K562 (cell line): ENCODE data around the gene SLC39A12. TPM values are rescaled to one million over a fixed set of nuclear protein-coding genes. Genes with fewer than 3 reads are reported as not detected.

Experiments
- ATAC-seq: fragments of 200-7000 bp; cut with Tn5 transposase; 3 replicates; pipeline ENCODE4 v1.9.1; 2020; ENCODE audit warnings: moderate library complexity
- BruUV-seq: library from RNA; stranded (reverse); fragments of 400-500 nt; replicated peaks from 2 replicates; lab custom pipeline; 2021; lab: Mats Ljungman, UMichigan
- CTCF ChIA-PET: fragments of 300-600 bp; formaldehyde crosslinking; extraction: SDS; loops from one replicate; lab custom pipeline; 2021; ENCODE audit warnings: low intra/inter-chr PET ratio; lab: Yijun Ruan, JAX
- POLR2A ChIA-PET: fragments of 300-600, 350-650 bp; sonication (Branson Sonifier 250); formaldehyde crosslinking; extraction: SDS; loops from one replicate; lab custom pipeline; 2021; ENCODE audit warnings: antibody characterized with exemption, inconsistent platforms; lab: Yijun Ruan, JAX
- DNase-seq, 4 experiments: peaks; one replicate each; pipeline versions ENCODE4 v3.0.0 to v3.0.0-alpha.2; 2011 to 2018; ENCODE audit warnings: low spot score in 3 of 4, mixed read lengths in 3 of 4; ENCODE audit errors: extremely low read depth in 1 of 4
- FAIRE-seq: peaks from 2 replicates; lab custom pipeline; 2011; peaks lifted over from hg19 to GRCh38; lab: Jason Lieb, UNC
- H2AFZ ChIP-seq: 2 replicates; pipeline ENCODE4 v1.6.0; 2011; ENCODE audit warnings: low read depth, low read length, control low read depth, inconsistent platforms
- H3K27ac ChIP-seq: fragments of 200-600 bp; 3 replicates; pipeline ENCODE4 v1.8.0; 2011; ENCODE audit warnings: low read depth, mild to moderate bottlenecking, control low read depth, inconsistent platforms, low read length, moderate library complexity, mixed read lengths; ENCODE audit errors: extremely low read depth
- H3K27me3 ChIP-seq, 2 experiments: fragments of 300-600 bp in 1 of 2; 2 replicates in 1 of 2; 3 replicates in 1 of 2; pipeline versions ENCODE4 v1.6.0 to v1.8.0; 2011; ENCODE audit warnings: inconsistent platforms in 2 of 2, low read length in 2 of 2, mild to moderate bottlenecking in 1 of 2, mixed read lengths in 1 of 2, moderate library complexity in 1 of 2; ENCODE audit not compliant: control insufficient read depth in 2 of 2, insufficient read depth in 2 of 2
- H3K36me3 ChIP-seq: fragments of 300-600 bp; 3 replicates; pipeline ENCODE4 v1.8.0; 2011; ENCODE audit warnings: mild to moderate bottlenecking, low read length, inconsistent platforms; ENCODE audit not compliant: control insufficient read depth, insufficient read depth
- H3K4me1 ChIP-seq, 2 experiments: fragments of 200-600 bp in 1 of 2; replicated peaks in 1 of 2; 2 replicates in 1 of 2; 3 replicates in 1 of 2; pipeline versions ENCODE4 v1.5.1 to v1.8.0; 2011; ENCODE audit warnings: inconsistent platforms in 2 of 2, low read length in 2 of 2, mild to moderate bottlenecking in 1 of 2, mixed read lengths in 1 of 2, moderate library complexity in 1 of 2; ENCODE audit not compliant: control insufficient read depth in 2 of 2, insufficient read depth in 2 of 2
- H3K4me2 ChIP-seq: 2 replicates; pipeline ENCODE4 v1.6.1; 2011; ENCODE audit warnings: low read length, control low read depth, inconsistent platforms, mixed read lengths; ENCODE audit not compliant: insufficient read depth
- H3K4me3 ChIP-seq: fragments of 200-600 bp; sonication (generic), shearing (Covaris generic); 2 replicates; pipeline ENCODE4 v1.5.1; 2016; ENCODE audit warnings: control low read depth, inconsistent platforms
- H3K79me2 ChIP-seq: fragments of 200-600 bp; 3 replicates; pipeline ENCODE4 v1.8.0; 2011; ENCODE audit warnings: low read length, inconsistent platforms; ENCODE audit not compliant: control insufficient read depth, insufficient read depth
- H3K9ac ChIP-seq, 2 experiments: 2 replicates each; pipeline versions ENCODE4 v1.6.0 to v1.6.1; 2011; ENCODE audit warnings: low read depth in 2 of 2, low read length in 2 of 2, control low read depth in 1 of 2, inconsistent platforms in 1 of 2, mild to moderate bottlenecking in 1 of 2, mixed read lengths in 1 of 2; ENCODE audit not compliant: insufficient read depth in 1 of 2
- H3K9me1 ChIP-seq: one replicate; pipeline ENCODE4 v1.6.0; 2011; ENCODE audit warnings: inconsistent platforms, mild to moderate bottlenecking, low read length, moderate library complexity; ENCODE audit not compliant: control insufficient read depth, insufficient read depth
- H3K9me3 ChIP-seq: replicated peaks from 2 replicates; pipeline ENCODE4 v1.5.1; 2011; ENCODE audit warnings: low read depth, low read length, inconsistent platforms; ENCODE audit not compliant: control insufficient read depth, insufficient read depth
- H4K20me1 ChIP-seq: replicated peaks from 2 replicates; pipeline ENCODE4 v1.6.1; 2011; ENCODE audit warnings: low read length, inconsistent platforms, mixed read lengths; ENCODE audit not compliant: control insufficient read depth, insufficient read depth
- CBX3 ChIP-seq, 2 experiments: IDR thresholded peaks; 1 replicate in 1 of 2; 2 replicates in 1 of 2; pipeline ENCODE4 v1.6.1; 2012; ENCODE audit warnings: inconsistent platforms in 2 of 2, low read length in 2 of 2, borderline replicate concordance in 1 of 2, control low read depth in 1 of 2
- HNRNPK ChIP-seq: fragments of 200-400 bp; formaldehyde crosslinking; IDR thresholded peaks from one replicate; pipeline ENCODE4 v1.6.1; 2018; ENCODE audit warnings: mild to moderate bottlenecking, low read depth, low read length; ENCODE audit not compliant: poor library complexity, severe bottlenecking
- SPI1 ChIP-seq: IDR thresholded peaks from 2 replicates; pipeline ENCODE4 v1.6.1; 2011; ENCODE audit warnings: low read depth, low read length, control low read depth, borderline replicate concordance
- TCF15 ChIP-seq: fragments of 250-450 bp; sonication (Bioruptor Pico); IDR thresholded peaks from 2 replicates; pipeline ENCODE4 v1.8.0; 2022; ENCODE audit warnings: moderate library complexity, mild to moderate bottlenecking, inconsistent platforms
- ZBTB2 ChIP-seq: fragments of 450-650 bp; IDR thresholded peaks from 2 replicates; pipeline ENCODE4 v1.6.1; 2016; ENCODE audit warnings: antibody characterized with exemption
- ZNF408 ChIP-seq: fragments of 250-450 bp; sonication (Bioruptor Pico); IDR thresholded peaks from 2 replicates; pipeline ENCODE4 v1.4.0; 2020; ENCODE audit warnings: low read depth, mild to moderate bottlenecking, moderate library complexity
- ZNF586 ChIP-seq: fragments of 450-650 bp; formaldehyde crosslinking; conservative IDR thresholded peaks from 2 replicates; pipeline ENCODE4 v1.4.0; 2020; ENCODE audit warnings: mild to moderate bottlenecking, moderate library complexity
- WGBS: fragments of 100-300 bp; shearing (Covaris generic); methylation state at CpG from one replicate; pipeline ENCODE4 v1.1.6; 2016; ENCODE audit warnings: low coverage, mixed read lengths; ENCODE audit not compliant: insufficient coverage; ENCODE audit errors: missing lambda C conversion rate; 5-methylcytosine and 5-hydroxymethylcytosine counted together
- in situ Hi-C: fragments of 300-500 bp; cut with MboI; formaldehyde crosslinking; loops from 4 replicates; pipeline ENCODE4 v1.15.0; 2018; ENCODE audit warnings: inconsistent platforms, mixed read lengths
- intact Hi-C: fragments of 100-400 bp; cut with micrococcal nuclease; formaldehyde crosslinking; loops from 2 replicates; pipeline ENCODE4 v1.14.2; 2022
- polyA plus RNA-seq, 8 experiments: library from polyadenylated mRNA; depleted of rRNA in 4 of 8; stranded (reverse) in 5 of 8; unstranded in 3 of 8; fragments of >200 nt; fragmentation: Nextera tagmentation in 2 of 8; fragmentation: Illumina TruSeq in 1 of 8; extraction: Ambion mirVana in 2 of 8; extraction: Trizol in 1 of 8; gene quantifications; 2 replicates each; pipeline versions ENCODE4 v1.2.1 to v1.2.3, GENCODE V29; 2011 to 2014; ENCODE audit warnings: inconsistent platforms in 1 of 8, missing spikeins in 1 of 8
- total RNA-seq, 7 experiments: library from RNA; depleted of rRNA in 6 of 7; stranded (reverse); fragments of >200 nt in 6 of 7; fragmentation: Illumina TruSeq in 2 of 7; extraction: Trizol in 2 of 7; gene quantifications; 2 replicates each; pipeline versions ENCODE4 v1.2.1 to v1.2.3, GENCODE V29; 2011 to 2021; ENCODE audit warnings: low replicate concordance in 1 of 7
- TF ChIP-seq, protein P1 (sequence below): sonication (generic); formaldehyde crosslinking; IDR thresholded peaks from 2 replicates; pipeline ENCODE4 v1.8.1; 2023; ENCODE audit warnings: mild to moderate bottlenecking, missing genetic modification reagents
- TF ChIP-seq, protein P2 (sequence below): IDR thresholded peaks from 2 replicates; pipeline ENCODE4 v1.6.1; 2014; ENCODE audit warnings: antibody characterized with exemption

SLC39A12 gene
- total and polyA plus RNA-seq, 9 of the 15 experiments (the other 6 are each of a cell fraction or from before 2014, with no cell fraction given), result not detected

GRCh38 chr10:17904564-17904963 is 47.2 kb upstream of the SLC39A12 start (continued):
- TF ChIP-seq TCF15 (CRISPR knock-in tag) (no peak), SPI1 (no peak)
- TF ChIP-seq, protein P1, sequence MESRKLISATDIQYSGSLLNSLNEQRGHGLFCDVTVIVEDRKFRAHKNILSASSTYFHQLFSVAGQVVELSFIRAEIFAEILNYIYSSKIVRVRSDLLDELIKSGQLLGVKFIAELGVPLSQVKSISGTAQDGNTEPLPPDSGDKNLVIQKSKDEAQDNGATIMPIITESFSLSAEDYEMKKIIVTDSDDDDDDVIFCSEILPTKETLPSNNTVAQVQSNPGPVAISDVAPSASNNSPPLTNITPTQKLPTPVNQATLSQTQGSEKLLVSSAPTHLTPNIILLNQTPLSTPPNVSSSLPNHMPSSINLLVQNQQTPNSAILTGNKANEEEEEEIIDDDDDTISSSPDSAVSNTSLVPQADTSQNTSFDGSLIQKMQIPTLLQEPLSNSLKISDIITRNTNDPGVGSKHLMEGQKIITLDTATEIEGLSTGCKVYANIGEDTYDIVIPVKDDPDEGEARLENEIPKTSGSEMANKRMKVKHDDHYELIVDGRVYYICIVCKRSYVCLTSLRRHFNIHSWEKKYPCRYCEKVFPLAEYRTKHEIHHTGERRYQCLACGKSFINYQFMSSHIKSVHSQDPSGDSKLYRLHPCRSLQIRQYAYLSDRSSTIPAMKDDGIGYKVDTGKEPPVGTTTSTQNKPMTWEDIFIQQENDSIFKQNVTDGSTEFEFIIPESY (CRISPR knock-in tag), result no peak

DNA sequence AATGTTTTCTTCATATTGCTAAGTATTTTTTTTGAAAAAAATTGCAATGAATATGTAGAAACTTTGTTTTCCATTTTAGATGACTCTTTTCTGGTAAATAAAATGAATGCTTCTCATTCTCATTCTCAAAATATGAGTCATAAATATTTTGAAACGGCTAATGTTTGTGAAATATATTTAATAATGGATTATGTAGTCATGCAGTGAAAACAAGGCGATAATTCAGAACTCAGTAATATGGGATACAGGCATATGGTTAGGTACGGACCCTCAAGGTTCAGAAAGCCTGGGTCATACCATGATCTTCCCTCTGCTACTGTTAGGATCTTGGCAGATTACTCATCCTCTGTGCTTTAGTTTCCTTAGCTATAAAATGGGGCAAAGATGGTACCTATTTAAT is 46.2 kb upstream of the SLC39A12 start:
- BruUV-seq, result no TSS peak
- CTCF ChIA-PET, result no interaction called here
- Histone ChIP-seq H3K27ac (no peak overlapping the region), H2AFZ (no peak overlapping the region), H3K9me1 (no peaks in the 10 kb centered on the region), H3K36me3 (no peaks in the 10 kb centered on the region), H3K9ac (no peak overlapping the region), H3K4me3 (no peak overlapping the region), H3K4me2 (no peak overlapping the region), H3K9me3 (no peaks in the 10 kb centered on the region), H3K4me1 (no peaks in the 10 kb centered on the region), H4K20me1 (no peaks in the 10 kb centered on the region; the same call in 1 of the 2 replicates), H3K79me2 (no peaks in the 10 kb centered on the region), H3K27me3 (0 out of 5 replicates have a peak, but pooled peaks cover 2 to 4% of the 10 kb centered on the region in 2 experiments)
- in situ Hi-C loops, result no loop called here
- intact Hi-C loops, result no loop called here
- TF ChIP-seq CBX3 (IDR thresholded peaks at IDR 0.05; ENCODE audit: borderline replicate concordance in 1 of 2, low read length in 2 of 2) (no peak), ZNF586 (no peak), ZNF408 (no peak), ZBTB2 (no peak), HNRNPK (no peak)
- TF ChIP-seq, protein P2, sequence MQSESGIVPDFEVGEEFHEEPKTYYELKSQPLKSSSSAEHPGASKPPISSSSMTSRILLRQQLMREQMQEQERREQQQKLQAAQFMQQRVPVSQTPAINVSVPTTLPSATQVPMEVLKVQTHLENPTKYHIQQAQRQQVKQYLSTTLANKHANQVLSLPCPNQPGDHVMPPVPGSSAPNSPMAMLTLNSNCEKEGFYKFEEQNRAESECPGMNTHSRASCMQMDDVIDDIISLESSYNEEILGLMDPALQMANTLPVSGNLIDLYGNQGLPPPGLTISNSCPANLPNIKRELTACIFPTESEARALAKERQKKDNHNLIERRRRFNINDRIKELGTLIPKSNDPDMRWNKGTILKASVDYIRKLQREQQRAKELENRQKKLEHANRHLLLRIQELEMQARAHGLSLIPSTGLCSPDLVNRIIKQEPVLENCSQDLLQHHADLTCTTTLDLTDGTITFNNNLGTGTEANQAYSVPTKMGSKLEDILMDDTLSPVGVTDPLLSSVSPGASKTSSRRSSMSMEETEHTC, result no peak
- WGBS, result 2% methylated on average over 3 of the region's 3 CpGs
- ATAC-seq (no peak), FAIRE-seq (no peak), DNase-seq (no peak)
- POLR2A ChIA-PET, result interaction anchor here (0.7 kb wide), 1 partner anchor 15 kb away, joined by 3 read pairs; no protein-coding TSS in a partner anchor
